T-helper 1 cell treated with Interleukin-12 subunit alpha and Interleukin-12 subunit beta and Interleukin-4 antibody, amounts not matched to agents 30 μg/mL and 1 μg/mL, for 36 hours (primary cell): ENCODE data around the gene RBM28.

Source experiments
- H3K27ac Mint-ChIP-seq: one replicate; pipeline ENCODE4 v1.8.0; 2021; ENCODE audit warnings: mild to moderate bottlenecking, mixed read lengths
- H3K27me3 Mint-ChIP-seq: one replicate; pipeline ENCODE4 v1.8.0; 2021; ENCODE audit warnings: low read depth, mixed read lengths
- H3K36me3 Mint-ChIP-seq: one replicate; pipeline ENCODE4 v1.8.0; 2021; ENCODE audit warnings: low read depth, mixed read lengths
- H3K4me1 Mint-ChIP-seq: one replicate; pipeline ENCODE4 v1.8.0; 2021; ENCODE audit warnings: low read depth, mixed read lengths
- H3K4me3 Mint-ChIP-seq: one replicate; pipeline ENCODE4 v1.8.0; 2021; ENCODE audit warnings: mild to moderate bottlenecking, moderate library complexity, mixed read lengths
- H3K9me3 Mint-ChIP-seq: one replicate; pipeline ENCODE4 v1.8.0; 2021; ENCODE audit warnings: mixed read lengths

The RBM28 gene, protein sequence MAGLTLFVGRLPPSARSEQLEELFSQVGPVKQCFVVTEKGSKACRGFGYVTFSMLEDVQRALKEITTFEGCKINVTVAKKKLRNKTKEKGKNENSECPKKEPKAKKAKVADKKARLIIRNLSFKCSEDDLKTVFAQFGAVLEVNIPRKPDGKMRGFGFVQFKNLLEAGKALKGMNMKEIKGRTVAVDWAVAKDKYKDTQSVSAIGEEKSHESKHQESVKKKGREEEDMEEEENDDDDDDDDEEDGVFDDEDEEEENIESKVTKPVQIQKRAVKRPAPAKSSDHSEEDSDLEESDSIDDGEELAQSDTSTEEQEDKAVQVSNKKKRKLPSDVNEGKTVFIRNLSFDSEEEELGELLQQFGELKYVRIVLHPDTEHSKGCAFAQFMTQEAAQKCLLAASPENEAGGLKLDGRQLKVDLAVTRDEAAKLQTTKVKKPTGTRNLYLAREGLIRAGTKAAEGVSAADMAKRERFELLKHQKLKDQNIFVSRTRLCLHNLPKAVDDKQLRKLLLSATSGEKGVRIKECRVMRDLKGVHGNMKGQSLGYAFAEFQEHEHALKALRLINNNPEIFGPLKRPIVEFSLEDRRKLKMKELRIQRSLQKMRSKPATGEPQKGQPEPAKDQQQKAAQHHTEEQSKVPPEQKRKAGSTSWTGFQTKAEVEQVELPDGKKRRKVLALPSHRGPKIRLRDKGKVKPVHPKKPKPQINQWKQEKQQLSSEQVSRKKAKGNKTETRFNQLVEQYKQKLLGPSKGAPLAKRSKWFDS

DNA sequence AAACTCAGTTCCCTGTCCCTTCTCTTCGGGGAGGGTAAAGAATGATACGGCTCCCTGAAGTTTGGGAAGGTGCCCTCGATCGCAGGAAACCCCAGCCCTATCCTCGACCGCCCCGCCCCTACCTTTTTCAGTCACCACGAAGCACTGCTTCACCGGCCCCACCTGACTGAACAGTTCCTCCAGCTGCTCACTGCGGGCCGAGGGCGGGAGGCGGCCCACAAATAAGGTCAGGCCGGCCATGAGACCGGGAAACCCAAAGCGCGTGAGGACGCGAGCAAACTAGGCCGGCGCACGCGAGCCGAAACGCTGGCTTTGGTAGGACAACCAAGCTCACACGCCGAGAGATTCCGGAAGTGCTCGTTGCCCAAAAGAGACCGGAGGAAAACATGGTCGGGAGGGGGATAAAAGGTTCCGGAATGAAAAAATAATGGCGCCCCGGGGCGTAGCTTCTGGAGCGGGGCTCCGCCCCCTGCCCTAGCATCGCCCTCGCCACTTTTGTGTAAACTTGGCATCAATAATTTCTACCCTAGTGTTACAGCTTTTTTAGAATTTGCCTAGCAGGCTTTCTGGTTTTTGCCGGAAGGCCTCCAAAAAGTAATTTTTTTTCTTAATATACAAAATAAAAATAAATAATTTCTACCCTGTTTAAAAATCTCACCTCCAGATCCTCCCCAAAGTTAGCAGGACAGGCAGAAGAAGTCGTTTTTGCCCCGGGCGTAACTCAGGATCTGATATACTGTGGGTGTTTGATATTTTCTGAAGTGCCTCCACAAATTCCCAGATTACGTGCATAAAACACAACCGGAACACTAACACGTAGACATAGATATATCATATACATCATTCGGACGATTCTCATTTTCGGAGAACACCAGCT lies at the start of gene RBM28:
Gene RBM28 (minus strand): TSS at position 355 of the 877 bp plus-strand sequence. CDS start 115 bp downstream, at position 240.
- H3K4me1 Mint-ChIP-seq: peaks cover 19% of the 10 kb centered on the region
- peak within 1 kb of the TSS; percentile 94 for H3K4me3 Mint-ChIP-seq
- no peaks in the 10 kb centered on the region for H3K9me3 Mint-ChIP-seq
- peak within 1 kb of the TSS; percentile 83 for H3K27ac Mint-ChIP-seq
- H3K27me3 Mint-ChIP-seq: peaks cover 13% of the 10 kb centered on the region
- H3K36me3 Mint-ChIP-seq: peaks cover 2% of the 10 kb centered on the region

DNA sequence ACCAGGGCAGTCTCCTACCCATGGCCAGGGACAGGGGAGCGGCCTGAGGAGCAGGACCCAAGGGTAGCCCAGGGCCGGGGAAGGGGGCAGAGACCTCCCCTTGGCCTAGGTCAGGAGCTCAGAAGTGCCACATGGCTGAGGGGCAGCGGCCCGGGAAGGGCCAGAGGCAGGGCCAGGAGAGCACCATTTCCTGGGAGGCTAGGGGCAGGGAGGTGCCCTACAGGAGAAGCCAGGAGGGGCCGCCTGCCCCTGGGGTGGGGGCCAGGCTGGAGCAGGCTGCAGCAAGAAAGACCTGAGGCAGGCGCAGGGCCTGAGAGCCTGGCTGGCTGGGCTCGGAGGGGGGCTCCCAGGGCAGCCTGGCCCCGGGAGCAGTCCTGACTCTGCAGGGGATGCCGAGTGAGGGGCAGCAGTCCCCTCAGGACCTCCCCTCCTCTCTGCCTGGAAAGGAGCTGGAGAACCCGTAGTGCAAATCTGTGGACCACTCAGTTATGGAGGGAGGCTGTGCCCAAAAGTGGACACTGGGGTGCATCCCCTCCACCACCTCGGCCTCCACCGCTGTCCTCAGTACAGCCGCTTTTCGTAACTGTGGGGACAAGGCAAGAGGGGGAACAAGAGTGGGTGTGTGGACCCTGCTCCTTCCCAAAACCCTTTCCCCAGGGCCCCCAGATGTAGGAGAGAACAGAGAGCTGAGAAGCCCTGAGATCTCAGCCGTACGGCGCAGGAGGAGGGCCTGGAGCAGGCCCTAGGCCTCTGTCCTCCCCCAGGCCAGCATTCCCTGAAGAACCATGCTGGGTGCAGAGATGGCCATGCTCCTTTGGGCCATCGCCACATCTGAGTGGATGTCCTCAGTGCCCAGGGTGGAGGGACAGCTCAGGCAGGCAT lies 49.0 kb upstream of the RBM28 start:
- Mint-ChIP-seq H3K4me3 (no peak overlapping the region), H3K27ac (no peak overlapping the region), H3K27me3 (no peaks in the 10 kb centered on the region), H3K9me3 (no peaks in the 10 kb centered on the region), H3K4me1 (no peaks in the 10 kb centered on the region), H3K36me3 (peaks cover 16% of the 10 kb centered on the region)

DNA sequence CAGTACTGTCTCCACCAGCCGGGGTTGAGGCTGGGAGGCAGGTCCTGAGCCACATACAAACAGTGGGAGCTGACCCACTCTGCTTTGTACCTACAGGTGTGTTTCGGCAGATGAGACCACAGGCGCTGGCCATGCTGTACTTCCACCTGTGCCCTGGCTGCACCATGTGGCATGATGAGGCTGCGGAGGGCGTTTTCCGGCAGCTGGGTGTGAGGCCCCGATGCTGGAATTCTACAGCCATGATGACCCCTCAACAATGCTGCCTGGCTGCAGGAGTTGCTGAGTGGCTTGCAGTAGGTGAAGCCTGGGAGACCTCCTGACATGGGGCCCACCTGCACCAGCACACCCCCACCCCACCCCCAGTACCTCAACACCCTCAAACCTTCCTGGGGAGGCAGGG lies 48.1 kb upstream of the RBM28 start:
- Mint-ChIP-seq H3K27ac (no peak overlapping the region), H3K4me1 (no peaks in the 10 kb centered on the region), H3K4me3 (no peak overlapping the region), H3K36me3 (peaks cover 12% of the 10 kb centered on the region), H3K27me3 (no peaks in the 10 kb centered on the region), H3K9me3 (no peaks in the 10 kb centered on the region)

DNA sequence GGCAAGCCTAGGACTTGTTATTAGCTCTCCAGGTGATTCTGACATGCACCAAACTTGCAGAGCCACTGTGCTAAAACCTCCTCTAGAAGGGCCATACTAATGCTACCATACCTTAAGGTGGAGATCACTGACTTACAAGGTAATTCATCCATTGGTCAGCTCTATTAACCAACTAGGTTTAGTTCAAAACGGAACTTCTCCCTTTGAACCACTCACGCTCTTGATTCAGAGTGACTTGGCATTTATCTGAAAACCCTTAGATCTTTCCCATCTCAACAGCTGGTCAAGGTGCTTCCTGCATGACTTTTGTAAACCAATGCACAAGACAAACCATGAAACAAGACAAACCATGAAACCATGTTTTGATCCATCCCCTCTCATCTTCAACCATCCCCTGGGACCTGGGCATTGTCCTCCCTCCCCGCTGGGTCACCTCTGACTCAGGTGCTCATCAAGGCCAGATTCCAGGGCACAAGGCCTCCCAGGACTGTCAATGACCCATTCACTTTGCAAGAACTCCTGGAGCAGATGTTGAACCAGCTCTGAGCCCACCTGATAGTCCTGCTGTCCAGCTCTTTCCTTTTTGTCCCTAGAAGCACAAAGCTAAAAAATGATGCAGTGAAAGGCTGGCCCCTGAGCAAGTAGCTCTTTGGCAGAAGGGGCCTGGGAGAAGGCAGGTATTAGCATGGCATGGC lies 47.3 kb upstream of the RBM28 start:
- peaks cover 4% of the 10 kb centered on the region for H3K36me3 Mint-ChIP-seq
- H3K4me1 Mint-ChIP-seq: no peaks in the 10 kb centered on the region
- H3K27ac Mint-ChIP-seq: no peak overlapping the region
- H3K9me3 Mint-ChIP-seq: no peaks in the 10 kb centered on the region
- no peaks in the 10 kb centered on the region for H3K27me3 Mint-ChIP-seq
- no peak overlapping the region for H3K4me3 Mint-ChIP-seq

DNA sequence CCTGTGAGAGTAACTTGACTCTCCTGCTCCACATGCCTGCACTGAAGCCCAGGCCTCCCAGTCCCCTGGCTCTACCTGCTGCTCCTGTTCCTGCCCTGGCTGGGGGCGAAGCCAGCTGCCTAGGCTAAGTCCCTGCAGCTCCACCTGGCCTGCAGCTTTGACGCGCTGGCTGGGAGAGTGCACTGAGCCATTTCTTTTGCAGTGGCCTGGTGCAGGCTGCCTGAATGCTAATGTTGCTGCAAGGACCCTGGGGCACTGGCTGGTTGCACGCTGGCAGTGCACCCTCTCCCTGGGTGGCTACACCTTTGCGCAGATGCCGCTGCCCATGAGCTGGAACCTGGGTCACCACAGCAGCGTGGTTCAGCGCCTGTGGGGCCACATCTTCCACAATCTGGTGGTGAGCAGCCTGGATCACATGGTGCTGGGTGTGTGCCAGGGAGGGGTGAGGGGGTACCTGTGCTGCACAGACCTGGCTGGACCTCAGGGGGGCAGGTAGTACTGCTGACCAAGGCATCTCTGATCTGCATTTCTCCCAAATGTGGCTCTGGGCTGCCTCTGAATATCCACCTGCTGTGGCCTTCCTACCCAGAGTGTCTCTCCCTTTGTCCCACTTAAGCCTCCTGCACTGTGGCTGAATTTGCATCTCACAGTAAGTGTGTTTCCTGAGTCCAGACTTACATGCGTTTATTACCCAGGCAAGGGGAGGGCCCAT lies 46.1 kb upstream of the RBM28 start:
- Mint-ChIP-seq H3K4me1 (no peaks in the 10 kb centered on the region), H3K9me3 (no peaks in the 10 kb centered on the region), H3K27ac (no peak overlapping the region), H3K27me3 (peaks cover 8% of the 10 kb centered on the region), H3K4me3 (no peak overlapping the region), H3K36me3 (peaks cover 2% of the 10 kb centered on the region)

DNA sequence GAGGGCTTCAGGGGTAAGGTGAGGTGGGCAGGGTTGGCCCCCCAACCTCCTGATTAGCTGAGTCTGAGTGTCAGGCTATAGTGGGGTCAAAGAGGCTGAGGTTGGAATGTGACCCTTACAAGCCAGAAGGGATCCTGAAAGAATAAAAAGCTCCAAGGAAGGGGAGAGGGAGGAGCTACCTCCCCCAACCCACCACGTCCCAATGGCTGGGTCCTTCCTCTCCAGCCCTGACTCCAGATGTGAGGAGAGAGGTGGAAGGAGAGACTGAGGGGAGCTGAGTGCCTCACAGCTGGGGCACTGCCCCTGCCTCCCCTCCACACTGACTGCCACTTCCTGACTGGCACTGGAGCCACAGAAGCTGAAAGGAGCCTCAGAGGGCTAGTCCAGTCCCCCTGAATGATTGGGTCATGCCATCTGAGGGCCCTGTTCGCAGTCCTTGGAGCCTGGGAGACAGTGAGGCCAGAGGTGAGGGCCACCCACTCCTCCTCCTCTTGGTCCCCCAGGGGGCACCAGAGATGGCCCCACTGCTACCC lies 45.4 kb upstream of the RBM28 start:
- H3K36me3 Mint-ChIP-seq: peaks cover under 1% of the 10 kb centered on the region
- H3K27ac Mint-ChIP-seq: no peak overlapping the region
- no peaks in the 10 kb centered on the region for H3K9me3 Mint-ChIP-seq
- peaks cover 8% of the 10 kb centered on the region for H3K27me3 Mint-ChIP-seq
- H3K4me1 Mint-ChIP-seq: no peaks in the 10 kb centered on the region
- H3K4me3 Mint-ChIP-seq: no peak overlapping the region

DNA sequence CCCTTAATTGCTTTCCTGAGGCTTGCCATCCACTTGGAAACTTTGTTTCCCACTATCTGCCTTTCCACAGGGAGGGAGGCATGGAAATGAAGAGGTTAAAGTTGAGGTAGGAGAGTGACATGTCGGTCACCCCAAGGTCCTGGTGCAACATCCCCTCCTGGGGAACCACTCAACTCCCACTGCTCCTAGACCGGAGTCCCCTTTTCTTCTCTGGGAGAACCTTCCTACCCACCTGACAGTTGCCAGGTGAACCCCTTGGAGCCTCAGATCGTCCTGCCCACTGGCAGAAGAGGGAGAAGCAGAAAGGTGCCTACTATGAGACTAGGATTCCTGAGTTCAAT lies 44.4 kb upstream of the RBM28 start:
- Mint-ChIP-seq H3K4me3 (no peak overlapping the region), H3K27ac (no peak overlapping the region), H3K4me1 (no peaks in the 10 kb centered on the region)

DNA sequence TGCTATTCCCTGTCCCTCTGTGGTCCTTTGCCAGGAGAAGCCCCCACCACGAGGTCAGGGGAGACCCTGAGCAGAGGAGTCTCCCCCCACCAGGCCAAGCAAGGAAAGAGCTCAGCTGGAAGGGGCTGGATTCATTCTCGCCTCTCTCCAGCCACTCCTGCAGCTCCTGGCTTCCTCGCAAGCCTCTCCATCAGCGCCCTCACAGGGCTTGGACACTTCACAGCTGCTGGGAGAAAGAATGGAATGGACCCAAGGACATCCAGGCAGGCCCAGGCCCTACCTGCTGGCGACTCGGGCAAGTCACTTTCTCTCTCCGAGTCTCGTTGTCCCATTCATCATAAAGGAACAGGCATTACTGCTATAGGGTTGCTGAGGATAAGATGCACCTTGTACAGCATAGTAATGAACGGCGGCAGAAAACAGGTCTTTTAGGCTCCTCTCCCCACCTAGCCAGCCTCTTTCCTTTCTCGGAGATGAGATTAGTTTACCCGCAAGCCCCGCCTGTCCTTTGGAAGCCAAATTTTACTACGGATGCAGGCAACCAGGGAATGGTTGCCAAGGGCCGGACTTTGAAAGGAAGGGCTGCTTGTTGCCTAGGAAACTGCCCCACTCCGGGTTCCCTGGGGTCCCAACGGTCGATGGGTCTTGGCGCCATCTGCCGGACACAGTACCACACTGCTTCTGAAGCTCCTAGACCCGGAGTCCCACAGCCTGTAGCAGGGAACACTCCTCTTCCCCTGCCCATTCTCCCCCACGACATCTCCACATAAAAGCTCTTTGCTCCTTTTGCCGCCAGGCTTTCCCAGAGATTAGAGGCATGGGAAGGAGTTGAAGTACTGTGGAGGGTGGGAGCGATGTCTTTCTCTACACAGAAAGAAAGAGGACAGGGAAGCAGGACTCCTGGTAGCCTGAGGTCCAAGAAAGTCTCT lies 43.8 kb upstream of the RBM28 start:
- no peak overlapping the region for H3K4me3 Mint-ChIP-seq
- H3K9me3 Mint-ChIP-seq: no peaks in the 10 kb centered on the region
- H3K4me1 Mint-ChIP-seq: no peaks in the 10 kb centered on the region
- H3K27ac Mint-ChIP-seq: no peak overlapping the region
- no peaks in the 10 kb centered on the region for H3K36me3 Mint-ChIP-seq
- peaks cover 8% of the 10 kb centered on the region for H3K27me3 Mint-ChIP-seq

More for the DNA sequence above, 44.4 kb upstream of the RBM28 start:
- Mint-ChIP-seq H3K27me3 (peaks cover 8% of the 10 kb centered on the region), H3K9me3 (no peaks in the 10 kb centered on the region), H3K36me3 (no peaks in the 10 kb centered on the region)

DNA sequence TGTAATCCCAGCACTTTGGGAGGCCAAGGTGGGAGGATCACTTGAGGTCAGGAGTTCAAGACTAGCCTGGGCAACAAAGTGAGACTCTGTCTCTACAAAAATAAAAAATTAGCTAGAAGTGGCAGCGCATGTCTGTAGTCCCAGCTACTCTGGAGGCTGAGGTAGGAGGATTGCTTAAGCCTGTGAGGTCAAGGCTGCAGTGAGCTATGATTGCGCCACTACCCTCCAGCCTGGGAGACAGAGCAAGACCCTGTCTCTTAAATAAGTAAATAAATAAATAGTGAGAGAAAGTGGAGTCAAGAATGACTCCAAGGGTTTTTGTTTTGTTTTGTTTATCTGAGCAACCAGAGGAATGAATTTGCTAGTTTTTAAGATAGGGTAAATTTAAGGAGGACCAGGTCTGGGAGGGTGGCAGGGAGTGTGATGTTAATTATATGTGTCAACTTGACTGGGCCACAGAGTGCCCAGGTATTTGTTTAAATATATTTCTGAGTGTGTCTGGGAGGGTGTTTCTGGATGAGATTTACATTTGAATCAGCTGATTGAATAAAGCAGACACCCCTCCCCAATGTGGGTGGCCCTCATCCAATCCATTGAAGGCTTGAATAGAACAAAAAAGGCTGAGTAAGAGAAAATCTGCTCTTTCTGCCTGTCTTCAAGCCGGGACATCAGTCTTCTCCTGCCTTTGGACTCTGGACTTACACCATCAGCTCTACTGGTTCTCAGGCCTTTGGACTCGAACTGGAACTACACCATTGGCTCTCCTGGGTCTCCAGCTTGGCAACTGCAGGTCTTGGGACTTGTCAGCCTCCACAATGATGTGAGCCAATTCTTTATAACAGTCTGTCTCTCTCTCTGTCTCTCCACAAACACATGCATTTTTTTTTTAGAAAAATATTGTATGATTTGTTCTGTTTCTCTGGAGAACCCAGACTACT lies 42.5 kb upstream of the RBM28 start:
- Mint-ChIP-seq H3K9me3 (no peaks in the 10 kb centered on the region), H3K27me3 (peaks cover 8% of the 10 kb centered on the region), H3K27ac (no peak overlapping the region), H3K4me3 (no peak overlapping the region), H3K36me3 (no peaks in the 10 kb centered on the region), H3K4me1 (no peaks in the 10 kb centered on the region)

DNA sequence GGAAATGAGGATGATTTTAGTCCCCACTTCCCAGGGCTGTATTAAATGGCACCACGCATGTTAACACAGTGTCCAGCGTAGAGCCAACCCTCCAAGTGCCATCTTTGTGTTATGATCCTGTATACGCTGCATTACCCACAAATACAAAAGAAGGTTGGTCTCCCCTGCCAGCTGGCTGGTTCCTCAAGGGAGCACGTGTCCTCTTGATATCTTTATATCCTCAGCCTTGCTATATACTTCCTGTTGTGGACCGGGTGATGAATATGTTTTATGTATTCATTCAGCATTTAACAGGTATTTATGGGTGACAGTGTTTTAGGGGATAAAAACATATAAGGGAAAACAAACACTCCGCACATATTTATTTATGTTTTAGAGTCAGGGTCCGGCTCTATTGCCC lies 41.0 kb upstream of the RBM28 start:
- H3K27me3 Mint-ChIP-seq: peaks cover 11% of the 10 kb centered on the region
- H3K4me1 Mint-ChIP-seq: no peaks in the 10 kb centered on the region
- no peak overlapping the region for H3K4me3 Mint-ChIP-seq
- no peak overlapping the region for H3K27ac Mint-ChIP-seq
- no peaks in the 10 kb centered on the region for H3K9me3 Mint-ChIP-seq
- H3K36me3 Mint-ChIP-seq: no peaks in the 10 kb centered on the region

DNA sequence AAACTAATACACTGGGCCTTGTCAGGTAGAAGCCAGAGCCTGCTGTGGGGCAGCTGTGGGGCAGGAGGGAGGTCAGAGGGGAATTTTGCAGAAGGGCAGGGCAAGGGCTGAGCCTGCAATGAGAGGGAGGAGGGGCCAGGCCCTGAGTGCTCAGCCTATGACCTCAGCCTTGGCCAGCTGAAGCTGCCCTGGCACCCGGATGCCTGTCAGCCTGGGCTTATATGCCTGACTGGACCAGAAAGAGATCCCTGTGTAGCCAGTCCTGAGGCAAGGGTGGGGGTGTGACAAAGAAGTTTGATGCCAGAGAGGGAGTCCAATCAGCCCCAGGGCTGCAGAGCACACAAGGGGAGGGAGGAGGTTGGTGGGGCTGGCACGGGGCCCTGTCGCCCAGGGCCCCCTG lies 40.1 kb upstream of the RBM28 start:
- H3K4me1 Mint-ChIP-seq: no peaks in the 10 kb centered on the region
- no peak overlapping the region for H3K27ac Mint-ChIP-seq
- peaks cover 15% of the 10 kb centered on the region for H3K27me3 Mint-ChIP-seq
- H3K36me3 Mint-ChIP-seq: no peaks in the 10 kb centered on the region
- no peaks in the 10 kb centered on the region for H3K9me3 Mint-ChIP-seq
- H3K4me3 Mint-ChIP-seq: no peak overlapping the region
